ENCODE measurements around the gene HSPA1A. TPM values are rescaled to one million over a fixed set of nuclear protein-coding genes. Genes with fewer than 3 reads are reported as not detected.

Gene HSPA1A
- total and polyA plus RNA-seq, 4 donors = 90.6 to 1,149 (median 139) TPM

- DNase-seq = no peak
- no peak for TF ChIP-seq CTCF (IDR thresholded peaks at IDR 0.05; ENCODE audit: control extremely low read depth, extremely low read depth)
- Histone ChIP-seq H3K4me1 (ENCODE audit: control insufficient read depth in 5 of 5, insufficient read depth in 5 of 5, low read length in 5 of 5) (peaks cover 0 to 6% (median 0%) of the 10 kb centered on the region in 5 donors), H3K27me3 (ENCODE audit: control insufficient read depth in 3 of 3, insufficient read depth in 3 of 3, low read length in 2 of 3) (no peaks in the 10 kb centered on the region), H3K4me3 (no peak overlapping the region), H3K36me3 (ENCODE audit: control insufficient read depth in 4 of 4, insufficient read depth in 4 of 4, low read length in 4 of 4) (no peaks in the 10 kb centered on the region), H3K9ac (ENCODE audit: insufficient read depth in 1 of 2, low read length in 2 of 2) (no peak overlapping the region), H3K27ac (ENCODE audit: low read depth in 1 of 2, low read length in 1 of 2) (no peak overlapping the region), H3K9me3 (ENCODE audit: control insufficient read depth in 4 of 4, insufficient read depth in 3 of 4, low read length in 3 of 4) (peaks cover 0 to 2% (median 0%) of the 10 kb centered on the region in 4 donors)
- 80 to 84% methylated on average over 2 of the region's 2 CpGs for WGBS, 2 donors
- ATAC-seq (ENCODE audit: insufficient read depth, low FRiP score) = no peak
Measured at GRCh38 chr6:31770860-31771259, 44.5 kb upstream of the HSPA1A start.

GRCh38 chr6:31771992-31772358 lies 43.4 kb upstream of the HSPA1A start:
- Histone ChIP-seq H3K9ac (ENCODE audit: insufficient read depth in 1 of 2, low read length in 2 of 2) (no peak overlapping the region), H3K9me3 (ENCODE audit: control insufficient read depth in 4 of 4, insufficient read depth in 3 of 4, low read length in 3 of 4) (peaks cover 0 to 2% (median 0%) of the 10 kb centered on the region in 4 donors), H3K27ac (ENCODE audit: low read depth in 1 of 2, low read length in 1 of 2) (no peak overlapping the region), H3K4me1 (ENCODE audit: control insufficient read depth in 5 of 5, insufficient read depth in 5 of 5, low read length in 5 of 5) (peaks cover 0 to 7% (median 0%) of the 10 kb centered on the region in 5 donors), H3K4me3 (no peak overlapping the region), H3K27me3 (ENCODE audit: control insufficient read depth in 3 of 3, insufficient read depth in 3 of 3, low read length in 2 of 3) (no peaks in the 10 kb centered on the region), H3K36me3 (ENCODE audit: control insufficient read depth in 4 of 4, insufficient read depth in 4 of 4, low read length in 4 of 4) (no peaks in the 10 kb centered on the region)
- WGBS, 2 donors = 73 to 85% methylated on average over 4 of the region's 4 CpGs
- ATAC-seq (ENCODE audit: insufficient read depth, low FRiP score) (no peak), DNase-seq (peak in 1 of 3 donors; percentile 20)
- no peak for TF ChIP-seq CTCF (IDR thresholded peaks at IDR 0.05; ENCODE audit: control extremely low read depth, extremely low read depth)

- Histone ChIP-seq H3K9ac (ENCODE audit: insufficient read depth in 1 of 2, low read length in 2 of 2) (no peak overlapping the region), H3K4me3 (no peak overlapping the region), H3K36me3 (ENCODE audit: control insufficient read depth in 4 of 4, insufficient read depth in 4 of 4, low read length in 4 of 4) (peaks cover 0 to 15% (median 7%) of the 10 kb centered on the region in 4 donors), H3K27ac (ENCODE audit: low read depth in 1 of 2, low read length in 1 of 2) (no peak overlapping the region), H3K27me3 (ENCODE audit: control insufficient read depth in 3 of 3, insufficient read depth in 3 of 3, low read length in 2 of 3) (no peaks in the 10 kb centered on the region), H3K9me3 (ENCODE audit: control insufficient read depth in 4 of 4, insufficient read depth in 3 of 4, low read length in 3 of 4) (no peaks in the 10 kb centered on the region), H3K4me1 (ENCODE audit: control insufficient read depth in 5 of 5, insufficient read depth in 5 of 5, low read length in 5 of 5) (peaks cover 0 to 9% (median 0%) of the 10 kb centered on the region in 5 donors)
- DNase-seq (no peak), ATAC-seq (ENCODE audit: insufficient read depth, low FRiP score) (no peak)
- no peak for TF ChIP-seq CTCF (IDR thresholded peaks at IDR 0.05; ENCODE audit: control extremely low read depth, extremely low read depth)
- 79 to 90% methylated on average over 4 of the region's 4 CpGs for WGBS, 2 donors
Measured at GRCh38 chr6:31775184-31775583, 40.2 kb upstream of the HSPA1A start.

All from lung (tissue), 12 donors.